HCT116 (cell line): ENCODE measurements around the gene EIF1AD. TPM values are rescaled to one million over a fixed set of nuclear protein-coding genes. Genes with fewer than 3 reads are reported as not detected.

Experiments used
- ATAC-seq: fragments of 200-7000 bp; cut with Tn5 transposase; 2 replicates; pipeline ENCODE4 v1.9.1; 2020; ENCODE audit warnings: mild to moderate bottlenecking, moderate library complexity
- BruUV-seq: library from RNA; stranded (reverse); fragments of 400-500 nt; replicated peaks from 2 replicates; lab custom pipeline; 2021; lab: Mats Ljungman, UMichigan
- CTCF ChIA-PET: fragments of 300-600 bp; sonication (Branson Sonifier 250); formaldehyde crosslinking; loops from one replicate; lab custom pipeline; 2021; ENCODE audit warnings: antibody characterized with exemption; lab: Charles Lee
- POLR2A ChIA-PET: fragments of 300-600, 350-600 bp; sonication (Branson Sonifier 250); formaldehyde crosslinking; loops from one replicate; lab custom pipeline; 2021; ENCODE audit warnings: antibody characterized with exemption; lab: Charles Lee
- RAD21 ChIA-PET, 2 experiments: fragments of 300-600 bp; sonication (Branson Sonifier 250); formaldehyde crosslinking; loops; one replicate each; lab custom pipeline; 2023; ENCODE audit warnings: low total read pairs in 2 of 2; ENCODE audit not compliant: uncharacterized antibody in 2 of 2, unreplicated experiment in 2 of 2, low non-redundant PET in 1 of 2; lab: Charles Lee
- DNase-seq: peaks from one replicate; pipeline ENCODE4 v3.0.0-alpha.2; 2010; ENCODE audit warnings: low read depth, low spot score
- H2AFZ ChIP-seq: fragments of 200-600 bp; shearing (Covaris generic), sonication (generic); 2 replicates; pipeline ENCODE4 v1.6.1; 2017; ENCODE audit warnings: low read depth, mixed run types, mixed read lengths, antibody characterized with exemption, low read length; ENCODE audit not compliant: poor library complexity, severe bottlenecking
- H3K27ac ChIP-seq: 2 replicates; pipeline ENCODE4 v1.5.1; 2012; ENCODE audit warnings: low read depth, low read length
- H3K27me3 ChIP-seq: fragments of 200-600 bp; sonication (generic); 2 replicates; pipeline ENCODE4 v1.6.1; 2016; ENCODE audit warnings: mixed run types, low read length, mixed read lengths; ENCODE audit not compliant: insufficient read depth
- H3K36me3 ChIP-seq, 2 experiments: fragments of 200-500 bp in 1 of 2; fragments of 200-600 bp in 1 of 2; sonication (Bioruptor generic) in 1 of 2; sonication (generic) in 1 of 2; 2 replicates each; pipeline versions ENCODE4 v1.5.1 to v1.6.1; 2014 to 2016; ENCODE audit warnings: low read length in 2 of 2, inconsistent platforms in 1 of 2, mixed read lengths in 1 of 2, mixed run types in 1 of 2; ENCODE audit not compliant: insufficient read depth in 2 of 2, control insufficient read depth in 1 of 2
- H3K4me1 ChIP-seq, 2 experiments: fragments of 200-600 bp in 1 of 2; sonication (generic) in 1 of 2; 2 replicates each; pipeline versions ENCODE4 v1.5.1 to v1.6.1; 2012 to 2017; ENCODE audit warnings: low read length in 2 of 2, inconsistent platforms in 1 of 2, mild to moderate bottlenecking in 1 of 2, mixed read lengths in 1 of 2, mixed run types in 1 of 2, moderate library complexity in 1 of 2; ENCODE audit not compliant: insufficient read depth in 2 of 2, control insufficient read depth in 1 of 2
- H3K4me2 ChIP-seq: fragments of 200-600 bp; sonication (generic); 2 replicates; pipeline ENCODE4 v1.6.1; 2017; ENCODE audit warnings: mixed run types, low read length, mixed read lengths
- H3K4me3 ChIP-seq, 2 experiments: fragments of 200-600 bp in 1 of 2; sonication (generic) in 1 of 2; replicated peaks in 1 of 2; 2 replicates each; pipeline ENCODE4 v1.5.1; 2011 to 2016; ENCODE audit warnings: low read length in 2 of 2, control low read depth in 1 of 2, low read depth in 1 of 2, mild to moderate bottlenecking in 1 of 2, mixed read lengths in 1 of 2, mixed run types in 1 of 2
- H3K79me2 ChIP-seq: fragments of 200-600 bp; sonication (generic); 2 replicates; pipeline ENCODE4 v1.6.1; 2017; ENCODE audit warnings: mild to moderate bottlenecking, mixed run types, low read length, moderate library complexity, mixed read lengths; ENCODE audit not compliant: insufficient read depth
- H3K9ac ChIP-seq: fragments of 200-600 bp; sonication (generic); 2 replicates; pipeline ENCODE4 v1.6.1; 2016; ENCODE audit warnings: low read length, mixed read lengths
- H3K9me2 ChIP-seq: fragments of 200-600 bp; sonication (generic), shearing (Covaris generic); 2 replicates; pipeline ENCODE4 v1.6.1; 2017; ENCODE audit warnings: mixed run types, mild to moderate bottlenecking, moderate library complexity; ENCODE audit not compliant: insufficient read depth
- H3K9me3 ChIP-seq, 2 experiments: fragments of 200-500 bp in 1 of 2; fragments of 200-600 bp in 1 of 2; sonication (Bioruptor generic) in 1 of 2; sonication (generic) in 1 of 2; 2 replicates each; pipeline ENCODE4 v1.6.1; 2014 to 2017; ENCODE audit warnings: low read length in 2 of 2, mixed read lengths in 2 of 2, inconsistent platforms in 1 of 2, low read depth in 1 of 2, mild to moderate bottlenecking in 1 of 2, mixed run types in 1 of 2, moderate library complexity in 1 of 2; ENCODE audit not compliant: control insufficient read depth in 1 of 2, insufficient read depth in 1 of 2
- H4K20me1 ChIP-seq: fragments of 200-600 bp; sonication (generic), shearing (Covaris generic); 2 replicates; pipeline ENCODE4 v1.6.1; 2017; ENCODE audit warnings: mixed run types, mild to moderate bottlenecking, moderate library complexity; ENCODE audit not compliant: insufficient read depth
- CEBPB ChIP-seq: IDR thresholded peaks from 2 replicates; pipeline ENCODE4 v1.6.1; 2012; ENCODE audit warnings: low read depth
- EGR1 ChIP-seq: IDR thresholded peaks from 2 replicates; pipeline ENCODE4 v1.6.1; 2012; ENCODE audit warnings: low read depth
- POLR2A ChIP-seq: IDR thresholded peaks from 2 replicates; pipeline ENCODE4 v1.7.0; 2011; ENCODE audit warnings: borderline replicate concordance; ENCODE audit not compliant: insufficient read depth, insufficient read length; ENCODE audit errors: extremely low read depth
- POLR2AphosphoS5 ChIP-seq: IDR thresholded peaks from 2 replicates; pipeline ENCODE4 v1.6.1; 2011; ENCODE audit warnings: mild to moderate bottlenecking, low read depth, low read length, moderate library complexity
- SIN3A ChIP-seq: IDR thresholded peaks from 2 replicates; pipeline ENCODE4 v1.6.1; 2012; ENCODE audit warnings: low read depth
- SRF ChIP-seq: IDR thresholded peaks from 2 replicates; pipeline ENCODE4 v1.6.1; 2012; ENCODE audit warnings: low read depth
- intact Hi-C: fragments of 100-400 bp; cut with micrococcal nuclease; formaldehyde crosslinking; loops from 2 replicates; pipeline ENCODE4 v1.10.0; 2022
- total RNA-seq: library from RNA; stranded (reverse); gene quantifications from one replicate; pipeline ENCODE4 v1.2.1, GENCODE V29; 2021; ENCODE audit not compliant: unreplicated experiment
- TF ChIP-seq, protein P1 (sequence below): IDR thresholded peaks from 2 replicates; pipeline ENCODE4 v1.6.1; 2012
- TF ChIP-seq, protein P2 (sequence below), 3 experiments: fragments of 200-600 bp in 1 of 3; sonication (generic) in 1 of 3; IDR thresholded peaks in 2 of 3; conservative IDR thresholded peaks in 1 of 3; 2 replicates each; pipeline ENCODE4 v1.5.1; 2012 to 2017; ENCODE audit warnings: low read depth in 2 of 3, low read length in 2 of 3, antibody characterized with exemption in 1 of 3, borderline replicate concordance in 1 of 3, control low read depth in 1 of 3, mild to moderate bottlenecking in 1 of 3, mixed read lengths in 1 of 3, mixed run types in 1 of 3, moderate library complexity in 1 of 3; ENCODE audit not compliant: insufficient read depth in 1 of 3
- TF ChIP-seq, protein P3 (sequence below): IDR thresholded peaks from 2 replicates; pipeline ENCODE4 v1.6.1; 2011; ENCODE audit warnings: mild to moderate bottlenecking, low read length, moderate library complexity; ENCODE audit not compliant: insufficient replicate concordance; ENCODE audit errors: extremely low read depth

EIF1AD gene
- total RNA-seq, 1 experiment from 2014 or later: 45.5 TPM

DNA sequence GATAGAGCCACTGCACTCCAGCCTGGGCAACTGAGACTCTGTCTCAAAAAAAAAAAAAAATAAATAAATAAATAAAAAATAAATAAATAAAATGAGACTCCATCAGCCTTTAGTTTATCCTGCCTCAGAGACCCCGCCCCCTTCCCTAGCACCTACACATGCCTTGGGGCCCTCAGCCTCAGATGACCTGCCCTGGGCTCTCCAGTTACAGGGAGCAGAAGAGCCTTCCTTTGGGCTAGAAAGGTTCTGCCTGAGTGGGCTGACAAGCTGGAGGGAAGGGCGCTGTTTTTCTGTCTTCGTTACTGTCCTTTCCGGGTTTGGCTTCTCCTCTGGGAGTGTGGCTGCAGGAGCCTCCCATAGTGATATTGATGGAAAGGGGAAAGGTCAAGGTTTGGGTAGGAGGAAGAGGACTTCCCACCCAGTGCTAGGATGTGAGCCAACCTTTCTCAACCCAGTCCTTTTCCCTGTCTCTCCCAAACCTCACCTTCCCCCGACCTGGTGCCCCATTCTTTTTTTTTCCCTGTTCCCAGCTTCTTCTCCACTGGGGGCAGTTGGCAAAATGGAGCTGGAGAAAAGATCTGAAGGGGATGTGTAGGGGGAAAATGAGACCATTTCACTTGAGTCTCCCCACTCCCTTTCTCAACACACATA lies 48.7 kb upstream of the EIF1AD start:
- intact Hi-C loops: no loop called here
- H4K20me1 ChIP-seq: no peaks in the 10 kb centered on the region
- H3K4me3 ChIP-seq: peak overlapping the region in 1 of 2 experiments; percentile 79; a peak in 3 of 4 replicates
- peaks cover 12 to 14% of the 10 kb centered on the region in 2 experiments; a peak in 3 of 4 replicates for H3K36me3 ChIP-seq
- no peaks in the 10 kb centered on the region for H3K9me3 ChIP-seq
- RAD21 ChIA-PET: interaction anchor here in 1 of 2 experiments (0.6 kb wide), 1 partner anchor 191 kb away, joined by 3 read pairs; no protein-coding TSS in a partner anchor
- peak overlapping the region; percentile 92 for H3K4me2 ChIP-seq
- H3K9ac ChIP-seq: peak overlapping the region; percentile 79
- peak overlapping the region; percentile 83 for H3K27ac ChIP-seq
- CTCF ChIA-PET: interaction anchor here (1.2 to 1.9 kb wide), 3 partner anchors 48 to 191 kb away, joined by 3 to 6 read pairs (median 4); partner anchors contain the start of genes BANF1 and EIF1AD
- peaks cover 21% of the 10 kb centered on the region in 2 experiments for H3K4me1 ChIP-seq
- no TSS peak for BruUV-seq
- POLR2A ChIA-PET: interaction anchor here (1.8 kb wide), 1 partner anchor 159 kb away, joined by 5 read pairs; no protein-coding TSS in a partner anchor
- no peaks in the 10 kb centered on the region for H3K27me3 ChIP-seq
- H2AFZ ChIP-seq: no peak overlapping the region
- no peaks in the 10 kb centered on the region for H3K9me2 ChIP-seq
- TF ChIP-seq CEBPB (no peak), SIN3A (no peak), EGR1 (no peak), SRF (no peak), POLR2AphosphoS5 (no peak), POLR2A (no peak)
- TF ChIP-seq, protein P1, sequence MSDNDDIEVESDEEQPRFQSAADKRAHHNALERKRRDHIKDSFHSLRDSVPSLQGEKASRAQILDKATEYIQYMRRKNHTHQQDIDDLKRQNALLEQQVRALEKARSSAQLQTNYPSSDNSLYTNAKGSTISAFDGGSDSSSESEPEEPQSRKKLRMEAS: no peak
- TF ChIP-seq, protein P2, sequence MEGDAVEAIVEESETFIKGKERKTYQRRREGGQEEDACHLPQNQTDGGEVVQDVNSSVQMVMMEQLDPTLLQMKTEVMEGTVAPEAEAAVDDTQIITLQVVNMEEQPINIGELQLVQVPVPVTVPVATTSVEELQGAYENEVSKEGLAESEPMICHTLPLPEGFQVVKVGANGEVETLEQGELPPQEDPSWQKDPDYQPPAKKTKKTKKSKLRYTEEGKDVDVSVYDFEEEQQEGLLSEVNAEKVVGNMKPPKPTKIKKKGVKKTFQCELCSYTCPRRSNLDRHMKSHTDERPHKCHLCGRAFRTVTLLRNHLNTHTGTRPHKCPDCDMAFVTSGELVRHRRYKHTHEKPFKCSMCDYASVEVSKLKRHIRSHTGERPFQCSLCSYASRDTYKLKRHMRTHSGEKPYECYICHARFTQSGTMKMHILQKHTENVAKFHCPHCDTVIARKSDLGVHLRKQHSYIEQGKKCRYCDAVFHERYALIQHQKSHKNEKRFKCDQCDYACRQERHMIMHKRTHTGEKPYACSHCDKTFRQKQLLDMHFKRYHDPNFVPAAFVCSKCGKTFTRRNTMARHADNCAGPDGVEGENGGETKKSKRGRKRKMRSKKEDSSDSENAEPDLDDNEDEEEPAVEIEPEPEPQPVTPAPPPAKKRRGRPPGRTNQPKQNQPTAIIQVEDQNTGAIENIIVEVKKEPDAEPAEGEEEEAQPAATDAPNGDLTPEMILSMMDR (IDR thresholded peaks at IDR 0.05 in 2 of 3, conservative IDR thresholded peaks at IDR 0.05 in 1 of 3; ENCODE audit: borderline replicate concordance in 1 of 3, insufficient read depth in 1 of 3, low read depth in 2 of 3, low read length in 2 of 3): peak in 2 of 3 experiments; percentile 7 to 14; a peak in 1 of 6 replicates
- TF ChIP-seq, protein P3, sequence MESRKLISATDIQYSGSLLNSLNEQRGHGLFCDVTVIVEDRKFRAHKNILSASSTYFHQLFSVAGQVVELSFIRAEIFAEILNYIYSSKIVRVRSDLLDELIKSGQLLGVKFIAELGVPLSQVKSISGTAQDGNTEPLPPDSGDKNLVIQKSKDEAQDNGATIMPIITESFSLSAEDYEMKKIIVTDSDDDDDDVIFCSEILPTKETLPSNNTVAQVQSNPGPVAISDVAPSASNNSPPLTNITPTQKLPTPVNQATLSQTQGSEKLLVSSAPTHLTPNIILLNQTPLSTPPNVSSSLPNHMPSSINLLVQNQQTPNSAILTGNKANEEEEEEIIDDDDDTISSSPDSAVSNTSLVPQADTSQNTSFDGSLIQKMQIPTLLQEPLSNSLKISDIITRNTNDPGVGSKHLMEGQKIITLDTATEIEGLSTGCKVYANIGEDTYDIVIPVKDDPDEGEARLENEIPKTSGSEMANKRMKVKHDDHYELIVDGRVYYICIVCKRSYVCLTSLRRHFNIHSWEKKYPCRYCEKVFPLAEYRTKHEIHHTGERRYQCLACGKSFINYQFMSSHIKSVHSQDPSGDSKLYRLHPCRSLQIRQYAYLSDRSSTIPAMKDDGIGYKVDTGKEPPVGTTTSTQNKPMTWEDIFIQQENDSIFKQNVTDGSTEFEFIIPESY: no peak
- H3K79me2 ChIP-seq: peaks cover 33% of the 10 kb centered on the region
- no peak for ATAC-seq
- DNase-seq: no peak
